C4-2B (cell line): ENCODE results near the gene ASB16.
"Not testable (repeated sequence)": the region's sequence is repeated elsewhere in the genome, so short reads cannot be mapped to it uniquely, and the experiment has no call there.

ENCODE experiments used
- H3K27ac ChIP-seq: fragments of 450-650 bp; 2 replicates; pipeline ENCODE4 v1.5.1; 2017
- ZFX ChIP-seq: fragments of 450-650 bp; IDR thresholded peaks from 2 replicates; pipeline ENCODE4 v1.6.1; 2017
- TF ChIP-seq, protein P1 (sequence below): fragments of 450-650 bp; conservative IDR thresholded peaks from 2 replicates; pipeline ENCODE4 v1.5.1; 2017; ENCODE audit warnings: mild to moderate bottlenecking

The ASB16 gene

DNA sequence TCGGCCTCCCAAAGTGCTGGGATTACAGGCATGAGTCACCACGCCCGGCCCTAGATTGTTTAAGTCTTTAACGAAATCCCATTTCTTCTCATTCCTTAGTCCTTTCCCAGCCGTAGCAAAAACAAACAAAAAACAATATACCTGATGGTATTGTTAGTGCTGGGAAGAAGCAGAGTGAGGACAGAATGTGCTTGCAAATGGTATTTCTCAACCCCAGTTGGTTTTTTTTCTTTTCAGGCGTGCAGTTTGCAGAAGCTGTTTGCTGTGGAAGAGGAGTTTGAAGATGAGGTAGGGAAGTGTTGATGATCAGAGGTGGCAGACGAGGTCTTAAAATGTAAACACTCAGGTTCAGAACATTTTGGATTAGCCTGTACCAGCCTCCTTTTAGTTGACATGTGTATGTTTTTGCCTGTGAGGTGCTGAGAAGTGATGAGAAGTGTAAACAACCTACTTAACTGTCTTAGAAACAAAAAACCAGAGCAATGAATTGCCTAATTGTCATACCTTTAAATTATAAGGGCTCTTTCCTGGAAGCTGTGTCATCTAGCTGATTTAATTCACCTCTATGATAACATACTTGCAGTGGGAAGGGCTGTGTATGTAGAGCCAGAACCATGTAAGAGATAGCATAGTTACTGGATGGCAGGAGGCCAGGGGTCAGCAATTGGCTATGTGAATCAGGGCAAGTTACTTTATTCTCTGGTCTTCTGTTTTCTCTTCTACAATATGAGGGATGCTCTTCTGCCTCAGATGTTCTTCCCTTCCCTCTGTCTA lies 25.4 kb upstream of the ASB16 start:
- no peak overlapping the region for H3K27ac ChIP-seq

DNA sequence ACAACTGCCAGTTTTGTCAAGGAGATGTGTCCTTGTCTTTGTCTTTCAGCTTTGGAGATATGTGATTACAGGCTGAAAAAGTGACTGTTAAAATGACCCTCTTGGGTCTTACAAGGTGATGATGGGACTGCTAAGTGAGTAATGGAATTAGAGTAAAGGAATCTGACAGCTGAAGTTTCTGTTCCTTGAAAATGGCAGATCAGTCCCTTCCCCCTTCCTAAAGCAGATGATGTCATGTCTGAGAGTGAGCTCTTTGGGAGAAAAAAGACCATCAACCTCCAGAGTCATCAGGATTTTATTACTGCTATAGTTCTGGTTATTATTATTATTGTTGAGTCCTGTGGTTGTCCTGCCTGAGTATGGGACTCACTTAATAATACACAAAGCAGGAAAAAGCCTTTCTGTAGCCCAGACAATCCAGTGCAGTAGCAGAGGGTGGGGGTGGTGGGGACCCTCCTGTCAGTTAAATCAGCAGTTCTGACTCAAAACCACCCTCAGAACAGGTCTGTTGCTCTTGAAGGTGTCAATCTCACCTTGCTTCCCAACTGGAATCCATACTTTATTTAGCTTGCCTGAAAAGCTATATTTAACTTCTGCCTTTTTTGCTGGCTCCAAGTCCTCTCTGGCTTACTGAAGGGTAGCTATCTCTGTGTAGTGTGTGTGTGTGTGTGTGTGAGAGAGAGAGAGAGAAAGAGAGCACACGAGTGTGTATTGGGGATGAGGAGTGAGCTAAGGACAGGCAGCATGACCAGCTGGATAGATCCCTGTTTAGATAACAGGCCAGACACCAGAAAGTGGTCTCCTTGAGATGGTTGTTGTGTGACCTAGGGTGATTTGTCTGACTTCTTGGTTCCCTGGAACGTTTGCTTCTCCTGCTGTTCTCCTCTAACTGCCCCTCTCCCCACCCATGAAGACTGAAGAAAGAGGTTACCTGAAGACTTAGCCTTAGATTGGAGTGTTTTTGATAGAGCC lies 23.8 kb upstream of the ASB16 start:
- H3K27ac ChIP-seq, result no peak overlapping the region
- TF ChIP-seq, protein P1, sequence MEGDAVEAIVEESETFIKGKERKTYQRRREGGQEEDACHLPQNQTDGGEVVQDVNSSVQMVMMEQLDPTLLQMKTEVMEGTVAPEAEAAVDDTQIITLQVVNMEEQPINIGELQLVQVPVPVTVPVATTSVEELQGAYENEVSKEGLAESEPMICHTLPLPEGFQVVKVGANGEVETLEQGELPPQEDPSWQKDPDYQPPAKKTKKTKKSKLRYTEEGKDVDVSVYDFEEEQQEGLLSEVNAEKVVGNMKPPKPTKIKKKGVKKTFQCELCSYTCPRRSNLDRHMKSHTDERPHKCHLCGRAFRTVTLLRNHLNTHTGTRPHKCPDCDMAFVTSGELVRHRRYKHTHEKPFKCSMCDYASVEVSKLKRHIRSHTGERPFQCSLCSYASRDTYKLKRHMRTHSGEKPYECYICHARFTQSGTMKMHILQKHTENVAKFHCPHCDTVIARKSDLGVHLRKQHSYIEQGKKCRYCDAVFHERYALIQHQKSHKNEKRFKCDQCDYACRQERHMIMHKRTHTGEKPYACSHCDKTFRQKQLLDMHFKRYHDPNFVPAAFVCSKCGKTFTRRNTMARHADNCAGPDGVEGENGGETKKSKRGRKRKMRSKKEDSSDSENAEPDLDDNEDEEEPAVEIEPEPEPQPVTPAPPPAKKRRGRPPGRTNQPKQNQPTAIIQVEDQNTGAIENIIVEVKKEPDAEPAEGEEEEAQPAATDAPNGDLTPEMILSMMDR, result no peak
- TF ChIP-seq ZFX, result no peak

More for the DNA sequence above, 25.4 kb upstream of the ASB16 start:
- TF ChIP-seq, protein P1, result no peak
- TF ChIP-seq ZFX, result no peak

DNA sequence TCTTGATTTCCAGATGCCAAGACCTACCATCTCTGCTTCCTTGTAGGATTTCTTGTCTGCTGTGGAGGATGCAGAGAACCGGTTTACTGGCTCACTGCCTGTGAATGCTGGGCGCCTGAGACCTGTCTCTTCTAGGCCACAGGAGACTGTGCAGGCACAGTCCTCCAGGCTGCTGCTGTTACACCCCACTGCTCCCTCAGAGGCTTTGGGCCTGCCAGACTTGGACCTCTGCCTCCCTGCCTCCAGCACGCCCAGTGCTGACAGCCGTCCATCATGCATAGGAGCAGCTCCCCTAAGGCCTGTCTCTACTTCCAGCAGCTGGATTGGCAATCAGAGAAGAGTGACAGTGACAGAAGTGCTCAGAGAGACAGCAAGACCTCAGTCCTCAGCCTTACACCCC lies 22.7 kb upstream of the ASB16 start:
- TF ChIP-seq ZFX, result no peak
- TF ChIP-seq, protein P1, result no peak
- H3K27ac ChIP-seq, result no peak overlapping the region

DNA sequence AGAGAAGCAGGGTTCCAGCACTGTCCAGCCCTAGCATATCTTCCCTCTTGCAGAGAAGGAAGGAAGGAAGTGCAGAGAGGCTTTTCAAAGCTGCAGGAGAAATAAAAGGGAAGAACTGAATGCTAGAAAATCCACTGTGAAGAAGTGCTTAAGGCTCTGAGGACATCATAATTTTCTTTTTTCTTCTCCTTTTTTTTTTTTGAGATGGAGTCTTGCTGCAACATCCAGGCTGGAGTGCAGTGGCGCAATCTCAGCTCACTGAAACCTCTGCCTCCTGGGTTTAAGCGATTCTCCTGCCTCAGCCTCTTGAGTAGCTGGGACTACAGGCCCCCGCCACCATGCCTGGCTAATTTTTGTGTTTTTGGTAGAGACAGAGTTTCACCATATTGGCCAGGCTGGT lies 21.4 kb upstream of the ASB16 start:
- not testable (repeated sequence) for H3K27ac ChIP-seq

DNA sequence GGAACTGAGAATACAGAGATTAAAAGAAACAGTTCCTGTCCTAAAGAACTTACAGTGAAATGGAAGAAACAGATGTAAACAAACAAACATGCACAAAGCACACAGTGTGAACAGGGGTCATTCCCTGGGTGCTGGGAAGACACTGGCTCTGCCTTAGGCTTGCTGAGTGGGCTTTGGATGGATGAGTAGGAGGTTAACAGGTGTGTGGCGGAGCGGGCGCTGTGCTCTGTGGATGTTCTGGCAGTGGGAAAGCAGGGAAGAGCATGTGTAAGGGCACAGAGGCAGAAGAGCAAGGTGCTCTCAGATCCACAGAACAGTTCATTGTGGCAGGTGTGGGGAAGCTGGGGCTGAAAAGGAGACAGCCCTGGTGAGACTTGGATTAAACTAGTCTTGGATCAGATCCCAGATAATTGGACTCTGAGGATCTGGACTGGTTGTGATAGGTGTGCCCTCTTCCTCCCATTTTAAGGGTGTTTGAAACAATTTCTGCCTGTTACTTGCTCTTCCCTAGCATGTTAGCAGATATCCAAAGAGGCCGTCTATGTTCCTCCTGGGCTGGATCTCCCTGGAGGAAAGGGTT lies 20.7 kb upstream of the ASB16 start:
- TF ChIP-seq, protein P1, result no peak
- no peak for TF ChIP-seq ZFX
- H3K27ac ChIP-seq, result no peak overlapping the region

DNA sequence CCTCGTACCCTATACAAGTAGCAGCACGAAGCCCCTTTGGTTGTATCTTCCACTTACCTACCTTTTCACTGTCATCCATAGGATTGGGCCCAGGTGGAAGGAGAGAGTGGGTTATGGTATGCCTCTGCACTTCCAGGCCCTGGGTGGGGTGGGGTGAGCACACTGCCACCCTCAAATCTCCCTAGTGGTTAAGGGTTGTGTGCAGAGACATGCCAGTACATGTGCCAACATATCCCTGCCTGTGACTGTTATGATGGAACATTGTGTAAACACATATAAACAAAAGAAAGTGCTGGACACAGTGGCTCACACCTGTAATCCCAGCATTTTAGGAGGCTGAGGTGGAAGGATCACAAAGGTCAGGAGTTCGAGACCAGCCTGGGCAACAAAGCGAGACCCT lies 17.6 kb upstream of the ASB16 start:
- H3K27ac ChIP-seq, result no peak overlapping the region

DNA sequence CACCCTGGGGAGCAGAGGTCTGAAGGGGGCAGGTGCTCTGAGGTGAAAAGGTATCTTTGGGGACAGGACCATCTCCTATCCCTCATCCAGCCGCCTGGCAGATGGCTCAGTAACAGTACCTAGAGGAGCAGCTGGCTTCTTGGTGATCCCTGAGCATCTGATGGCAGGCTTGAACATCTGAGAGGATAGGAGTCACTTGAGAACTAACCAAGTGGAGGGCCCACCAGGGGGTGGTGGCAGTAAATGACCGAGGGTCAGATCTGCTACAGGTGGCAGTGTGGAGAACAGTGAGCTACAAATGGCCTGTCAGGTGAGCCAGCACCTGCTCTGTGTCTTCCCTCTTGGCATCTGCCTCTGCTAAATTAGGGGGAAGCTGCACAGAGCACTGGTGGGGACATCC lies 15.0 kb upstream of the ASB16 start:
- no peak overlapping the region for H3K27ac ChIP-seq
- TF ChIP-seq ZFX, result no peak
- TF ChIP-seq, protein P1, result no peak

More for the DNA sequence above, 17.6 kb upstream of the ASB16 start:
- no peak for TF ChIP-seq ZFX
- TF ChIP-seq, protein P1, result no peak
